NCI-H748 (cell line): ENCODE data around the gene CPVL.

ENCODE experiments used
- DNase-seq: peaks from one replicate; lab custom pipeline; 2025; ENCODE audit not compliant: unreplicated experiment; lab: John Stamatoyannopoulos, UW

CPVL gene

GRCh38 chr7:29156907-29157452 lies 10.6 kb upstream of the CPVL start:
- DNase-seq: peak; percentile 61

DNA sequence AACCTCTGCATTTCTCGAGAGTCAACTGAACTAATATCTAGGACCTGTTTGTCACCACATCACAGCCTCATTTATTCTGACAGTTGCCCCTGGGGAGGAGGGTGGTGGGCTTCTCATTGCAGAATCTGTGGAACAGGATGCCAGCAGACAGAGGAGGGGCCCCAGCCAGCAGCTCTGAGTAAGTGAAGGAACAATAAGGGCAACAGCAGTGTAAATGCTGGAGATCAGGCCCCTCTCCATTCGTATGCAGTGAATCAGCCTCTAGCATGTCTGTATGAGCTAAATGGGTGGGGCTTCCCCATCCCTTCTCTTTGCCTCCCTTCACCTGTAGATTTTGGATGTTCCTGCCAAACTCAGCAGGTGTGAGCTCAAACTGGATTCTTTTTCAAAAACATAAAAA lies 7.7 kb upstream of the CPVL start:
- DNase-seq: no peak

- DNase-seq: peak; percentile 73
These were observed 4.5 kb upstream of the CPVL start for GRCh38 chr7:29150856-29151255.

DNA sequence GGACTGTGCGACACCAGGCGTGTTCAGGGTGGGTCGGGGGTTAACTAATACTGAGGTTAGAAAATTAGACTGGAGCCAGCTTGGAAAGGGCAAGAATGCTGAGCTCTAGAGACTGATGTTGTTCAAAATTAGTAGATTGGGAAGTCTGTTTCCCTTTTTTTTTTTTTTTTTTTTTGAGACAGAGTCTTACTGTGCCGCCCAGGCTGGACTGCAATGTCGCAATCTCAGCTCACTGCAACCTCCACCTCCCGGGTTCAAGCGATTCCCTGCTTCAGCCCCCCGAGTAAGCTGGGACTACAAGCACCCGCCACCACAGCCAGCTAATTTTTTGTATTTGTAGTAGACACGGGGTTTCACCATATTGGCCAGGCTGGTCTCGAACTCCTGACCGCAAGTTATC lies 2.7 kb upstream of the CPVL start:
- no peak for DNase-seq

DNA sequence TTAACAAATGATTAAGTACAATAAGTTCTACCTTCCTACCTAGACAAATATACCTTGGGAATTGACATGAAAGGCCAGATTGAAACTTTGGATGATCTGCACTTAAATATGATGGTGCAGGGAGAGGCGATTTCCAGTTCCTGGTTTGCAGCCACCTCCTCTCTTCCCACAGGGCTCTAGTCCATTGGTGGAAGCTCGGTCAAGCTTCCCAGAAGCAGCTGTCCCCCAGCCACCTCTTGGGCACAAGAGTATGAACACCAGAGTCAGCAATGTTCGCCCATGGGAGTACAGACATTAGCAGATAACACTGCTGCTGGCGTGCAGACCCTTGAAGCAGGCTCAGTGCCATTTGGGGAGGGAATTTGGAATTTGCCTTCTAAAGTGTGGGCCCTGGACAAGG lies 1.5 kb upstream of the CPVL start:
- no peak for DNase-seq

- DNase-seq: peak; percentile 81
These were observed 712 bp upstream of the CPVL start for GRCh38 chr7:29146888-29147609.

DNA sequence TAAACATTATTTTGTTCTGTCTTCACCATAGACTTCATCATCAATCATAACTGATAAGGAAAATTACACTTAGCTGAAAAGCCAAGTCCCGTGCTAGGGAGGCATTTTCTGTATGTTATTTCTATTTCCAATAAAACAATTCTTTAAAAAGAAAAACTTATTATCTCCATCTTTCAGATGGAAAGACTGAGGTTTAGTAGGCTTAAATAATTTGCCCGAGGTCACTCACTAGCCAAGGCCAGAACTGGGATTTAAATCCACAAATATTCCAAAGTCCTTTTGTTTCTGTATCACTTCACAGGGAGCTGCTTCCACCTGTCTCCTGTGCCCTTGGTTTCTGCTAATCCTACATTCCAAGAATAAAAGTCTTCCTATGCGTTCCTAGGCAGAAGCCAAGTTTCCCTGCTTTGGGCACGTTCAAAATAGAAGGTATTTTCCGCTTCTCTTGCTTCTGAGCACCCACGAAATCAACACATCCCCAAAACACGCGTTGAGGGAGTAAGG lies 732 bp downstream of the CPVL start:
- DNase-seq: no peak

- no peak for DNase-seq
These were observed 2.6 kb downstream of the CPVL start for GRCh38 chr7:29143751-29144150.

DNA sequence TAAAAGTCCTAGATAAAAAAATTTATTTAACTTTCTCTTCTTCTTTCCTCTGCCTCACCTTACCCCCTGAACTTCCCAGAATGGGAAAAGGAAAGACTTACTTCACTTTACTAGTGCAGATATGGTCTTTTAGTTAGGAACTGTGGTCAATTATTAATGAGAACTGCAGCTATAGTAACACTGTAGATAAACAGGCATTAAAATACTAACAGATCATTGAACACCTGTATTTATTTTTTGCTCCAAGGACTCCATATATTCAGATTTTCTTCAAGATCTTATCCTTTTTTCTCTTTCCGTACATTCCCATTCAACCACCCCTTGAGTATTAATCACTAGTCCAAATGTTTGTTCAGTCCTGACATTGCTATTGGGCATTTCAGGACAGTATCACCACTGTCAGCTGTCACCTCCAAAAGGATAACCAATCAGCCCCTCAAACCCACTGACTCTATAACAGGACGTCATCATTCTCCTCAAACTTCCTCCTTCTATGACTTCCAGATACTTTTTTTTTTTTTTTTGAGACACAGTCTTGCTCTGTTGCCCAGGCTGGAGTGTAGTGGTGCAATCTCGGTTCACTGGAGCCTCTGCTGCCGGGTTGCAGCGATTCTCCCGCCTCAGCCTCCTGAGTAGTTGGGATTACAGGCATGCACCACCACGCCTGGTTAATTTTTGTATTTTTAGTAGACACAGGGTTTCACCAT lies 4.2 kb downstream of the CPVL start:
- no peak for DNase-seq

- no peak for DNase-seq
These were observed 5.4 kb downstream of the CPVL start for GRCh38 chr7:29140873-29141468.

- DNase-seq: no peak
These were observed 6.5 kb downstream of the CPVL start for GRCh38 chr7:29139796-29140195.

GRCh38 chr7:29139191-29139590 lies 7.1 kb downstream of the CPVL start:
- no peak for DNase-seq

DNA sequence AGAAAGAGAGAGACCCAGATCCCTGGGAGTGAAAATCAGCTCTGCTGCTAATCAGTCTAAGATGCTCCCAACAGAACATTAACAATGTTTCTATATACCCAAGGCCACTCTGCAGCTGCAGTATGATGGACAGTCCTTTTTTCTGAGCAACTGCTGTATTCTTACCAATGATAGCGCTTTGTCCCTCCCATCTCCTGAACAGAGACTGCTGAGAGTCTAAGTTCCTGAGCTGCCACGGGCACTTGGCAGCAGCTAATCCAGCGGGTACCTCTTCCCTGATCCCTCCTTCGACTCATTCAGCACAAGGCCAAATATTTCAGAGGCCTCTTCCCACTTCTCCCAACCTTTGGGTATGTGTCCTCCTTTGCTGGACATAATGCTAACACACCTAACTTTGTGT lies 7.7 kb downstream of the CPVL start:
- DNase-seq: no peak

- no peak for DNase-seq
These were observed 10.5 kb downstream of the CPVL start for GRCh38 chr7:29135846-29136245.

DNA sequence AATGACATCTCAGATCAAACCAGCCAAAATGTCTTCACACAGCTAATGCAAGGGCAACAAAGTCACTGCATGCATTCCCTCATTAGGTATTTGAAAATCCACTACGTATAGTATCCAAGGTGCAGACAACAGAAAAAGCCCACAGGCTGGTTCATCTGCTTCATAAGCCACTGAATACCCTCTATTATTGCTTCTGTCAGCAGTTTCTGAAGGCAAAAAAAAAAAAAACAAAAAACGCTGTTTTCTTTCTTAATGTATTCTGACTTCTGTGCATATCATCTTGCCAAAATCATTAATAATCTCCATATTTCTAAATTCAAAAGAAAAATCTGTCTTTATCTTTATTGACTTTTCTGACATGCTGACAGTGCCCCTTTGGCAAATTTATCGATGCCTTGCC lies 13.4 kb downstream of the CPVL start:
- DNase-seq: no peak

- no peak for DNase-seq
These were observed 14.7 kb downstream of the CPVL start for GRCh38 chr7:29131678-29132077.

GRCh38 chr7:29130096-29130495 lies 16.2 kb downstream of the CPVL start:
- DNase-seq: no peak

- no peak for DNase-seq
These were observed 18.8 kb downstream of the CPVL start for GRCh38 chr7:29127527-29127926.

DNA sequence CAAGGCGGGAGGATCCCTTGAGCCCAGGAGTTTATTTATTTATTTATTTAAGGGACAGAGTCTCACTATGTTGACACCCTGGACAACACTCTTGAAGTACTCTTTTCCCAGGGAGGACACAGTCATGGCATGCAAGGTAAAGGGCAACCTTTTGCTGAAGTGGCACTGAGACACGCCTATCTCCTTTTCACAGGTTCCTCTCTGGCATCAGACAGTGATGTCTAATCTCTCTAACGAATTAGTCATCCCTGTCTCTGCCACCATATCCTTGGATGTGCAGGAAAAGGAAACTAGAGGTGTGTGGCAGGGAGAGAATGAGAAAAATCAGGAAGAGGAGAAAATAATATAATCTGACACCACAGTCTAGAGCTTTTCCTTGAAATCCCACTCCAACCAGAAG lies 19.5 kb downstream of the CPVL start:
- DNase-seq: no peak

DNA sequence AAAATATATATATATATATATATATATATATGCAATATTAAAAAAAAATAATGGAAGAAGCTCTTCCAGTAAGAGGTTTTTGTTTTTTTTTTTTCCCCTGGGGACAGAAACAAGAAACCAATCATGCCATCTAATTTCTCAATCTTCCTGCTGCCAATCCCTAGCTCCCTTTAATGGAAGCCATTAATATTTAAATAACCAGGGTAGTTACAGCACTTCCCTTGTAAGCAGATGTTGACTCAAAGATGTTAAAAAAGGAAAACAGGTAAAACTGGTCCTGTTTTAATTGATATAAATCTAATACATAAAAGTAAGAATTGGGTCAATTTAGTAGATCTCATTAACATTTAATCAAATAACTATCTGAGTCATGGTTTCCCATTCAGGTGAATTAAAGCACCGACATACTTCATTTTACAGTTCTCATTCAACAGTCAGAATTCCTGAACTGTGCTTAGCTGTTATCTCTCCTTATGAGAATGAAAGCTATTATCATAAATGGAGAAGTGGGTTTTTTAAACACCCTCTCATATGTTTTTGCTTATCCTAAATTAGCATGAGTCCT lies 22.6 kb downstream of the CPVL start:
- peak; percentile 47 for DNase-seq

DNA sequence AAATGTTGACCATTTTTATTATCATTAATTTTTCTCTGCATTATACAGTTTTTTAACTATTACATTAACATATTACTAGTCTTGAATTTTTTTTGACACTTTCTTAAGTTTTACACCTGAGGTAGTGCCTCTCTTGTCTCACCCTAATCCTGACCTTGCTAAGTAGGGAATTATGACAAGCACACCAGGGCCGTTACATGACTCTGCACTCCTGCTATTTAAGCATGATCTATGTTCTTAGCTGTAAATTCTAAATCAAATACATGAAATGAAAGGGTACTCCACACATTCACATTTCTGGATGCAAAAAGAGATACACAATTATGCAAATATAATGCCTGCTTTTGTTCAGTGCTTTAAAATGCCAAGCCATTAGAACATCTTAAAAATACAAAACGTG lies 23.6 kb downstream of the CPVL start:
- DNase-seq: no peak

GRCh38 chr7:29122081-29122480 lies 24.3 kb downstream of the CPVL start:
- DNase-seq: no peak
